ENCODE measurements around the gene AUH. TPM values are rescaled to one million over a fixed set of nuclear protein-coding genes. Genes with fewer than 3 reads are reported as not detected.

The AUH gene
- total RNA-seq, 4 donors from 2014 or later = 26.0 to 61.0 (median 31.0) TPM

DNA sequence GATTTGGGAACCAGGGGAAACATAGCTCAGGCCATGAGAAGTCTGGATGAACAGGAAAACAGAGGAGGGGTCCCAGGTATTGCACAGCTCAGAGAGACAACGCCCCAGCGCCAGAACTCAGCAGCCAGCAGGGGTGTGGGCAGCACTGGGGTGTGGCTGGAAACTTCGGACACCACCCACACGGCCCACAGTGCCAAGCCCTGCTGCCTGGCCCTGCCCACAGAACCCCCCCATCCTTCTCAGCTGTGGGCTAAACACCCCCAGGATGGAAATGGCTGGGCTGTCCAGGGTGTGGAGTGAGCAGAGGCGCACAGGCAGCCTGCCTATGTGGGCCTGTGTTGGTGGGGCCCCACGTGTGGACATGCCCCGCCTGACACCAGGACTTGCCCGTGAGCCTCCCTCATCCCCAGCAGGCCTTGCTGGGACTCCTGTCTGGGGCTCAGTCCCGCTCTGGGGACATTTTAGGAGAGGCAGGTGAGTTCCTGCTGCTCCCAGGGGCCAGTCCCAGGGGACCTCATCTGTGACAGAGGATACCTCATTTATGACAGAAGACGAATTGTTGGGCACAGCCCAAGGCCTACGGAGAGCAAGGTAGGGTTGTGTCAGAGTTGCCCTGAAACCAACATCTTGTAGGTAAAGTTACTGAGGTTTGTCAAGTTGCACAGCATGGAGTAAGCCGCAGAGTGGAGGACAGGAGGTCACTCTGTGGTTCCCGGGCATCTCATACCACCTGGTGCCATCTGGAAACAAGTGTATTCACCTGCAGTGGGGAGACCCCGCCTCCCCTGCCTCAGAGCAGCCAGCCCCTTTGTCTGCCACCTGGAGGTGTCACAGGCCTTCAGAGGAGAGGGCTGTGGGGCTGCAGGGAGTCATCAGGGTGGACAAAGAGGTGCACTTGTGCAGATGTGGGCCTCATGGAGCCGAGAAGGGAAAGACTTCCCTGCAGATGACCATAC, 183.2 kb downstream of the AUH start:
- Histone ChIP-seq H3K27ac (peak overlapping the region; percentile 61), H3K27me3 (no peaks in the 10 kb centered on the region), H3K4me1 (peaks cover 27% of the 10 kb centered on the region), H3K9me3 (no peaks in the 10 kb centered on the region), H3K36me3 (no peaks in the 10 kb centered on the region), H3K4me3 (no peak overlapping the region)
- WGBS = 56% methylated on average over 4 of the region's 15 CpGs
- TF ChIP-seq CTCF (IDR thresholded peaks at IDR 0.05) (no peak), POLR2A (IDR thresholded peaks at IDR 0.05) (no peak), POLR2AphosphoS5 (IDR thresholded peaks at IDR 0.05) (no peak), EP300 (IDR thresholded peaks at IDR 0.05) (no peak)
- peak; percentile 61 to 62 for DNase-seq (ENCODE audit: low spot score in 2 of 2)

DNA sequence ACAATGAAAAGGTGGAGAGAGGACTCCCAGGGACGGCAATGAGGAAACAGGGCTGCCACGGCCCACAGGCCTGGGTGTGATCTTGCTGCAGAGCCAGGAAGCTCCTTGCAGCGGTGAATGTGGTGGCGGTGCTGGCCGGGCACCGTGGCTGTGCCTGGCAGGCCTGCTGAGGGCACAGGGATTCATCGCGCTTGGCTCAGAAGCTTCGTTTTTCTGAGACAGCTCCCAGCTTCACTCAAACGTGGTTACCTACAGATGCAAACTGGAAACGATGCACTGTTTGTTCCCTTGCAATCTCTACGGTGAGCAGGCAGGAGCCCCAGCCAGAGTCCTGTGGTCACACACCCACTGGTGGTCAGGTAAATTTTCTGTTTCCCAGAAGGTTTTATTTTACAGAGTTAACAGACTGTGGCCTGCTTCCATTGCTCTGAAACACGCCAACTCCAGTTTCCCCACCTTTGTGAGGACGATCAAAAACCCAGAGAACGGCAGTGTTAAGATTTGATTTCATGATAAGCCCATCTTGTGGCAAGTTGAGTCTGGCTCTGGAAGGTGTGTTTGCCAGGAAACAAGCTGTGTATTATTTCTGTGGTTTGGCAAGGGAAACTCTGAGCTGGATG, 183.9 kb downstream of the AUH start:
- H3K4me1 ChIP-seq = peaks cover 27% of the 10 kb centered on the region
- 50% methylated on average over 14 of the region's 15 CpGs for WGBS
- H3K9me3 ChIP-seq = no peaks in the 10 kb centered on the region
- DNase-seq (ENCODE audit: low spot score in 2 of 2) = peak; percentile 58 to 78
- H3K27ac ChIP-seq = peak overlapping the region; percentile 61
- TF ChIP-seq POLR2A (IDR thresholded peaks at IDR 0.05) (no peak), EP300 (IDR thresholded peaks at IDR 0.05) (no peak), POLR2AphosphoS5 (IDR thresholded peaks at IDR 0.05) (no peak), CTCF (IDR thresholded peaks at IDR 0.05) (no peak)
- no peaks in the 10 kb centered on the region for H3K36me3 ChIP-seq
- H3K27me3 ChIP-seq = no peaks in the 10 kb centered on the region
- no peak overlapping the region for H3K4me3 ChIP-seq

GRCh38 chr9:91177081-91177480, 184.6 kb downstream of the AUH start:
- Histone ChIP-seq H3K4me3 (no peak overlapping the region), H3K27me3 (no peaks in the 10 kb centered on the region), H3K27ac (peak overlapping the region; percentile 61), H3K36me3 (no peaks in the 10 kb centered on the region), H3K4me1 (peaks cover 25% of the 10 kb centered on the region), H3K9me3 (no peaks in the 10 kb centered on the region)
- WGBS = 90% methylated on average over 4 of the region's 4 CpGs
- TF ChIP-seq CTCF (IDR thresholded peaks at IDR 0.05) (no peak), POLR2AphosphoS5 (IDR thresholded peaks at IDR 0.05) (no peak), EP300 (IDR thresholded peaks at IDR 0.05) (no peak), POLR2A (IDR thresholded peaks at IDR 0.05) (no peak)
- DNase-seq (ENCODE audit: low spot score in 2 of 2) = peak in 1 of 2 donors; percentile 10

GRCh38 chr9:91176426-91176825, 185.3 kb downstream of the AUH start:
- no peaks in the 10 kb centered on the region for H3K9me3 ChIP-seq
- DNase-seq (ENCODE audit: low spot score in 2 of 2) = peak; percentile 17 to 40
- no peak overlapping the region for H3K4me3 ChIP-seq
- no peak for TF ChIP-seq EP300 (IDR thresholded peaks at IDR 0.05)
- TF ChIP-seq POLR2AphosphoS5 (IDR thresholded peaks at IDR 0.05) = no peak
- TF ChIP-seq POLR2A (IDR thresholded peaks at IDR 0.05) = no peak
- TF ChIP-seq CTCF (IDR thresholded peaks at IDR 0.05) = no peak
- 96% methylated on average over 7 of the region's 7 CpGs for WGBS
- H3K4me1 ChIP-seq = peaks cover 20% of the 10 kb centered on the region
- no peak overlapping the region for H3K27ac ChIP-seq
- H3K36me3 ChIP-seq = no peaks in the 10 kb centered on the region
- no peaks in the 10 kb centered on the region for H3K27me3 ChIP-seq

DNA sequence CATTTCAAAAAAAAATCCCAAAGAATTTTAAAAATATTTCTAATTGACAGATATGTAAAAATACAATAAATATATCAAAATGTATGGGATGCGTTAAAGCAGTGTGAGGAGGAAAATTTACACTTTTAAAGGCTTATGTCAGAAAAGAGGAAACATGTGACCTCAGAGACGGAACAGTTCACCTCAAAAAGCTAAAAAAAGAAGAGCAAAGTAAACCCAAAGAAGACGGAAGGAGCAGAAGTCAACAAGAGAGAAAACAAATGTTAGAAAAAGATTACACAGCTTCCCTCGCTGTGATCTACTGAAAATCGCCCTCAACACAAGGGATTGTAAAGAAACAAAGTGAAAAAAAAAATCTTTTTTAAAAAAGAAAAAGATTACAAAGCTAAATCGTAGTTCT, 186.9 kb downstream of the AUH start:
- WGBS = 70% methylated on average over 6 of the region's 6 CpGs
- Histone ChIP-seq H3K36me3 (no peaks in the 10 kb centered on the region), H3K27ac (no peak overlapping the region), H3K27me3 (no peaks in the 10 kb centered on the region), H3K4me1 (peaks cover 20% of the 10 kb centered on the region), H3K9me3 (peaks cover 8% of the 10 kb centered on the region), H3K4me3 (no peak overlapping the region)
- no peak for DNase-seq (ENCODE audit: low spot score in 2 of 2)
- TF ChIP-seq POLR2AphosphoS5 (IDR thresholded peaks at IDR 0.05) = no peak
- TF ChIP-seq EP300 (IDR thresholded peaks at IDR 0.05) = no peak
- no peak for TF ChIP-seq POLR2A (IDR thresholded peaks at IDR 0.05)
- TF ChIP-seq CTCF (IDR thresholded peaks at IDR 0.05) = no peak
